HCT116 (cell line): ENCODE results near the gene SERPINH1. TPM values are rescaled to one million over a fixed set of nuclear protein-coding genes. Genes with fewer than 3 reads are reported as not detected.

ENCODE experiments used
- ATAC-seq: fragments of 200-7000 bp; cut with Tn5 transposase; 2 replicates; pipeline ENCODE4 v1.9.1; 2020; ENCODE audit warnings: mild to moderate bottlenecking, moderate library complexity
- BruUV-seq: library from RNA; stranded (reverse); fragments of 400-500 nt; replicated peaks from 2 replicates; lab custom pipeline; 2021; lab: Mats Ljungman, UMichigan
- CTCF ChIA-PET: fragments of 300-600 bp; sonication (Branson Sonifier 250); formaldehyde crosslinking; loops from one replicate; lab custom pipeline; 2021; ENCODE audit warnings: antibody characterized with exemption; lab: Charles Lee
- POLR2A ChIA-PET: fragments of 300-600, 350-600 bp; sonication (Branson Sonifier 250); formaldehyde crosslinking; loops from one replicate; lab custom pipeline; 2021; ENCODE audit warnings: antibody characterized with exemption; lab: Charles Lee
- RAD21 ChIA-PET, 2 experiments: fragments of 300-600 bp; sonication (Branson Sonifier 250); formaldehyde crosslinking; loops; one replicate each; lab custom pipeline; 2023; ENCODE audit warnings: low total read pairs in 2 of 2; ENCODE audit not compliant: uncharacterized antibody in 2 of 2, unreplicated experiment in 2 of 2, low non-redundant PET in 1 of 2; lab: Charles Lee
- DNase-seq: peaks from one replicate; pipeline ENCODE4 v3.0.0-alpha.2; 2010; ENCODE audit warnings: low read depth, low spot score
- H2AFZ ChIP-seq: fragments of 200-600 bp; shearing (Covaris generic), sonication (generic); 2 replicates; pipeline ENCODE4 v1.6.1; 2017; ENCODE audit warnings: low read depth, mixed run types, mixed read lengths, antibody characterized with exemption, low read length; ENCODE audit not compliant: poor library complexity, severe bottlenecking
- H3K27ac ChIP-seq: 2 replicates; pipeline ENCODE4 v1.5.1; 2012; ENCODE audit warnings: low read depth, low read length
- H3K27me3 ChIP-seq: fragments of 200-600 bp; sonication (generic); 2 replicates; pipeline ENCODE4 v1.6.1; 2016; ENCODE audit warnings: mixed run types, low read length, mixed read lengths; ENCODE audit not compliant: insufficient read depth
- H3K36me3 ChIP-seq, 2 experiments: fragments of 200-500 bp in 1 of 2; fragments of 200-600 bp in 1 of 2; sonication (Bioruptor generic) in 1 of 2; sonication (generic) in 1 of 2; 2 replicates each; pipeline versions ENCODE4 v1.5.1 to v1.6.1; 2014 to 2016; ENCODE audit warnings: low read length in 2 of 2, inconsistent platforms in 1 of 2, mixed read lengths in 1 of 2, mixed run types in 1 of 2; ENCODE audit not compliant: insufficient read depth in 2 of 2, control insufficient read depth in 1 of 2
- H3K4me1 ChIP-seq, 2 experiments: fragments of 200-600 bp in 1 of 2; sonication (generic) in 1 of 2; 2 replicates each; pipeline versions ENCODE4 v1.5.1 to v1.6.1; 2012 to 2017; ENCODE audit warnings: low read length in 2 of 2, inconsistent platforms in 1 of 2, mild to moderate bottlenecking in 1 of 2, mixed read lengths in 1 of 2, mixed run types in 1 of 2, moderate library complexity in 1 of 2; ENCODE audit not compliant: insufficient read depth in 2 of 2, control insufficient read depth in 1 of 2
- H3K4me2 ChIP-seq: fragments of 200-600 bp; sonication (generic); 2 replicates; pipeline ENCODE4 v1.6.1; 2017; ENCODE audit warnings: mixed run types, low read length, mixed read lengths
- H3K4me3 ChIP-seq, 2 experiments: fragments of 200-600 bp in 1 of 2; sonication (generic) in 1 of 2; replicated peaks in 1 of 2; 2 replicates each; pipeline ENCODE4 v1.5.1; 2011 to 2016; ENCODE audit warnings: low read length in 2 of 2, control low read depth in 1 of 2, low read depth in 1 of 2, mild to moderate bottlenecking in 1 of 2, mixed read lengths in 1 of 2, mixed run types in 1 of 2
- H3K79me2 ChIP-seq: fragments of 200-600 bp; sonication (generic); 2 replicates; pipeline ENCODE4 v1.6.1; 2017; ENCODE audit warnings: mild to moderate bottlenecking, mixed run types, low read length, moderate library complexity, mixed read lengths; ENCODE audit not compliant: insufficient read depth
- H3K9ac ChIP-seq: fragments of 200-600 bp; sonication (generic); 2 replicates; pipeline ENCODE4 v1.6.1; 2016; ENCODE audit warnings: low read length, mixed read lengths
- H3K9me2 ChIP-seq: fragments of 200-600 bp; sonication (generic), shearing (Covaris generic); 2 replicates; pipeline ENCODE4 v1.6.1; 2017; ENCODE audit warnings: mixed run types, mild to moderate bottlenecking, moderate library complexity; ENCODE audit not compliant: insufficient read depth
- H3K9me3 ChIP-seq, 2 experiments: fragments of 200-500 bp in 1 of 2; fragments of 200-600 bp in 1 of 2; sonication (Bioruptor generic) in 1 of 2; sonication (generic) in 1 of 2; 2 replicates each; pipeline ENCODE4 v1.6.1; 2014 to 2017; ENCODE audit warnings: low read length in 2 of 2, mixed read lengths in 2 of 2, inconsistent platforms in 1 of 2, low read depth in 1 of 2, mild to moderate bottlenecking in 1 of 2, mixed run types in 1 of 2, moderate library complexity in 1 of 2; ENCODE audit not compliant: control insufficient read depth in 1 of 2, insufficient read depth in 1 of 2
- H4K20me1 ChIP-seq: fragments of 200-600 bp; sonication (generic), shearing (Covaris generic); 2 replicates; pipeline ENCODE4 v1.6.1; 2017; ENCODE audit warnings: mixed run types, mild to moderate bottlenecking, moderate library complexity; ENCODE audit not compliant: insufficient read depth
- ATF3 ChIP-seq: IDR thresholded peaks from 2 replicates; pipeline ENCODE4 v1.6.1; 2012
- ELF1 ChIP-seq: IDR thresholded peaks from 2 replicates; pipeline ENCODE4 v1.6.1; 2012; ENCODE audit warnings: low read depth, borderline replicate concordance
- MAX ChIP-seq: IDR thresholded peaks from 2 replicates; pipeline ENCODE4 v1.6.1; 2012
- POLR2A ChIP-seq: IDR thresholded peaks from 2 replicates; pipeline ENCODE4 v1.7.0; 2011; ENCODE audit warnings: borderline replicate concordance; ENCODE audit not compliant: insufficient read depth, insufficient read length; ENCODE audit errors: extremely low read depth
- RAD21 ChIP-seq: IDR thresholded peaks from 2 replicates; pipeline ENCODE4 v1.6.1; 2012; ENCODE audit warnings: low read depth, mild to moderate bottlenecking
- SRF ChIP-seq: IDR thresholded peaks from 2 replicates; pipeline ENCODE4 v1.6.1; 2012; ENCODE audit warnings: low read depth
- TCF7L2 ChIP-seq: IDR thresholded peaks from 2 replicates; pipeline ENCODE4 v1.7.0; 2011; ENCODE audit warnings: borderline replicate concordance, inconsistent platforms; ENCODE audit not compliant: insufficient read depth, insufficient read length; ENCODE audit errors: extremely low read depth
- YY1 ChIP-seq: IDR thresholded peaks from 2 replicates; pipeline ENCODE4 v1.6.1; 2011; ENCODE audit warnings: low read length, low read depth, moderate library complexity, mild to moderate bottlenecking; ENCODE audit not compliant: insufficient replicate concordance; ENCODE audit errors: extremely low read depth
- ZBTB33 ChIP-seq: IDR thresholded peaks from 2 replicates; pipeline ENCODE4 v1.6.1; 2011; ENCODE audit warnings: mild to moderate bottlenecking, low read length, moderate library complexity; ENCODE audit not compliant: insufficient replicate concordance; ENCODE audit errors: extremely low read depth
- intact Hi-C: fragments of 100-400 bp; cut with micrococcal nuclease; formaldehyde crosslinking; loops from 2 replicates; pipeline ENCODE4 v1.10.0; 2022
- total RNA-seq: library from RNA; stranded (reverse); gene quantifications from one replicate; pipeline ENCODE4 v1.2.1, GENCODE V29; 2021; ENCODE audit not compliant: unreplicated experiment

The SERPINH1 gene
- total RNA-seq, 1 experiment from 2014 or later = 84.9 TPM

GRCh38 chr11:75565916-75566762 is 4.1 kb downstream of the SERPINH1 start:
- H3K79me2 ChIP-seq = peaks cover 56% of the 10 kb centered on the region
- H3K9ac ChIP-seq = no peak overlapping the region
- H3K36me3 ChIP-seq = peaks cover 22 to 48% of the 10 kb centered on the region in 2 experiments
- H3K4me1 ChIP-seq = peaks cover 17 to 39% of the 10 kb centered on the region in 2 experiments
- no peaks in the 10 kb centered on the region for H3K27me3 ChIP-seq
- no peaks in the 10 kb centered on the region for H3K9me2 ChIP-seq
- ChIA-PET RAD21 (no interaction called here), CTCF (interaction anchor here (0.9 kb wide), 1 partner anchor 586 kb away, joined by 3 read pairs; no protein-coding TSS in a partner anchor), POLR2A (interaction anchor here (1.3 kb wide), 1 partner anchor 9 kb away, joined by 5 read pairs; no protein-coding TSS in a partner anchor)
- H4K20me1 ChIP-seq = no peaks in the 10 kb centered on the region
- DNase-seq (no peak), ATAC-seq (no peak)
- H3K27ac ChIP-seq = no peak overlapping the region; the same call in 1 of the 2 replicates
- H3K9me3 ChIP-seq = no peaks in the 10 kb centered on the region
- intact Hi-C loops = no loop called here
- no TSS peak for BruUV-seq
- no peak overlapping the region for H3K4me3 ChIP-seq
- no peak overlapping the region for H2AFZ ChIP-seq
- H3K4me2 ChIP-seq = peak overlapping the region; percentile 85; the same call in 1 of the 2 replicates
- no peak for TF ChIP-seq ATF3
- TF ChIP-seq ZBTB33 = no peak
- no peak for TF ChIP-seq RAD21
- TF ChIP-seq TCF7L2 = no peak
- no peak for TF ChIP-seq ELF1
- TF ChIP-seq SRF = no peak
- no peak for TF ChIP-seq YY1
- TF ChIP-seq MAX = no peak
- TF ChIP-seq POLR2A = no peak
- TF ChIP-seq, all 23 proteins: peak for 0
